ENCODE data around the gene DLGAP1. TPM values are rescaled to one million over a fixed set of nuclear protein-coding genes. Genes with fewer than 3 reads are reported as not detected.
A peak's percentile ranks its signal among the peaks of the same experiment; 100 is the strongest.

The DLGAP1 gene
- total RNA-seq, 1 experiment from 2014 or later, result not detected

DNA sequence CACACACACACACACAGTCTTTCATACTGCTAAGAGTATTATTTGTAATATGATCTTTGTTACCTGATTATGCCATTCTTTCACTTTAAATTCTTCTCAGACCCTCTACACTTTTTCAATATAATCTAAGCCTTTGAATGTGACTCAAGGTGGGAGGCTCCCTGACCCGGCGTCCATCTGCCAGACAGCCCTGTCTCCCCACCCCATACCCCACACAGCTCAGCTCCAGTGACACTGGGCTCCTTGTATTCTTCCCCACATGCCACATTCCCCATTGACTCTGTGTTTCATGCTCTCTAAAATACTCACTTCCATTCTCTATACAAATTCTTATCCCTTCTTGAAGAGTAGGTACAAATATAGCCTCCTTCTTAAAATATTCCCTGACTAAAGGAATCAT, 563.0 kb downstream of the DLGAP1 start:
- CTCF ChIA-PET, result interaction anchor here (0.9 to 1.1 kb wide), 2 partner anchors 36 to 121 kb away, joined by 3 read pairs; no protein-coding TSS in a partner anchor
- TF ChIP-seq, protein P1, sequence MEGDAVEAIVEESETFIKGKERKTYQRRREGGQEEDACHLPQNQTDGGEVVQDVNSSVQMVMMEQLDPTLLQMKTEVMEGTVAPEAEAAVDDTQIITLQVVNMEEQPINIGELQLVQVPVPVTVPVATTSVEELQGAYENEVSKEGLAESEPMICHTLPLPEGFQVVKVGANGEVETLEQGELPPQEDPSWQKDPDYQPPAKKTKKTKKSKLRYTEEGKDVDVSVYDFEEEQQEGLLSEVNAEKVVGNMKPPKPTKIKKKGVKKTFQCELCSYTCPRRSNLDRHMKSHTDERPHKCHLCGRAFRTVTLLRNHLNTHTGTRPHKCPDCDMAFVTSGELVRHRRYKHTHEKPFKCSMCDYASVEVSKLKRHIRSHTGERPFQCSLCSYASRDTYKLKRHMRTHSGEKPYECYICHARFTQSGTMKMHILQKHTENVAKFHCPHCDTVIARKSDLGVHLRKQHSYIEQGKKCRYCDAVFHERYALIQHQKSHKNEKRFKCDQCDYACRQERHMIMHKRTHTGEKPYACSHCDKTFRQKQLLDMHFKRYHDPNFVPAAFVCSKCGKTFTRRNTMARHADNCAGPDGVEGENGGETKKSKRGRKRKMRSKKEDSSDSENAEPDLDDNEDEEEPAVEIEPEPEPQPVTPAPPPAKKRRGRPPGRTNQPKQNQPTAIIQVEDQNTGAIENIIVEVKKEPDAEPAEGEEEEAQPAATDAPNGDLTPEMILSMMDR (IDR thresholded peaks at IDR 0.05; ENCODE audit: unreplicated experiment), result no peak

DNA sequence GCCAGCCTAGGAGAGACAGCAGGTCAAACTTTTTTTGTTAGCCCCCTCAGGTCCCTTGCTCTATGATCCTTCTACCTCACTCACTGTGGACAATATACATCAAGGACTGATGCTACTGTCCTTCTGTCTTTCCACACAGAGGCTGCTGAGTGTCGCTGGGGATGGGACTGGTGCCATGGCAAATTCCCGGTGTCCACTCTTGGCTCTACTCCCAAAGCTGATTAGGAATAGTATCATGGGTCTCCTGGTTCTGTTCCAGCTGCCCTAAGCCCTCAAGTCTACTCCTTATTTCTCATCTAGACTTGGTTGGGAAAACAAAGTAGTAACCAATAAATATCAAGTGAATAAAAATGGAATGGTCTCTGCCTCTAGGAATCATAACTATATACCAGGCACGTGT, 563.9 kb downstream of the DLGAP1 start:
- TF ChIP-seq, protein P1 (IDR thresholded peaks at IDR 0.05; ENCODE audit: unreplicated experiment), result no peak
- Mint-ChIP-seq H3K9me3 (ENCODE audit: unreplicated experiment) (no peaks in the 10 kb centered on the region), H3K36me3 (ENCODE audit: insufficient read depth, unreplicated experiment) (no peaks in the 10 kb centered on the region), H3K4me3 (ENCODE audit: unreplicated experiment) (no peak overlapping the region), H3K4me1 (ENCODE audit: insufficient read depth, unreplicated experiment) (peaks cover 10% of the 10 kb centered on the region), H3K27me3 (ENCODE audit: insufficient read depth, unreplicated experiment) (no peaks in the 10 kb centered on the region), H3K27ac (ENCODE audit: low read depth, unreplicated experiment) (peak overlapping the region; percentile 61)
- no TSS peak for BruUV-seq (replicated peaks)
- intact Hi-C loops (cut with micrococcal nuclease), result no loop called here
- ChIA-PET CTCF (interaction anchor here (0.5 to 1.4 kb wide), 6 partner anchors 10 to 188 kb away, joined by 3 to 4 read pairs (median 4); no protein-coding TSS in a partner anchor), POLR2A (interaction anchor here (0.7 kb wide), 1 partner anchor 1667 kb away, joined by 3 read pairs; no protein-coding TSS in a partner anchor)
- DNase-seq (ENCODE audit: unreplicated experiment), result no peak

More for the DNA sequence above, 563.0 kb downstream of the DLGAP1 start:
- Mint-ChIP-seq H3K27ac (ENCODE audit: low read depth, unreplicated experiment) (no peak overlapping the region), H3K4me1 (ENCODE audit: insufficient read depth, unreplicated experiment) (peaks cover 10% of the 10 kb centered on the region), H3K9me3 (ENCODE audit: unreplicated experiment) (no peaks in the 10 kb centered on the region), H3K36me3 (ENCODE audit: insufficient read depth, unreplicated experiment) (no peaks in the 10 kb centered on the region), H3K4me3 (ENCODE audit: unreplicated experiment) (no peak overlapping the region), H3K27me3 (ENCODE audit: insufficient read depth, unreplicated experiment) (no peaks in the 10 kb centered on the region)
- POLR2A ChIA-PET, result no interaction called here
- intact Hi-C loops (cut with micrococcal nuclease), result no loop called here
- DNase-seq (ENCODE audit: unreplicated experiment), result no peak
- no TSS peak for BruUV-seq (replicated peaks)

DNA sequence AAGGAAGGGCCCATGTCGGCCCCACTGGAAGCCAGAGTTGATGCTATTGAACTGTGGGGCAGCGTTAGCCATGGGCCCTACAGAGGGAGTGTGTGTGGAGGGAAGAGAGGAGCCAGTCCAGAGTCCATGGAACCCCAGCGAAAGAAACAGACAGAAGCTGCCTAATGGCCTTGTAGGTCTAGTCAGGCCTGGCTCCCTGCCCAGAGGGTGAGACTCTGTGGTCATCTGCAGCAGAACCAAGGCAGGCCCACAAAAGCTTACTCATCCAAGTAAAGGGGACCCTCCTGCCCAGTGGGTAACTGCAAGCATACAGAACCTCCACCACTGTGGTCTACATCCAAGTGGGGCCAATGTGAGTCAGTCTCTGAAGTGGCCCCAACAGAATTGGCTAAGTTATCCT, 565.3 kb downstream of the DLGAP1 start:
- no peaks in the 10 kb centered on the region for H3K36me3 Mint-ChIP-seq (ENCODE audit: insufficient read depth, unreplicated experiment)
- TF ChIP-seq, protein P1 (IDR thresholded peaks at IDR 0.05; ENCODE audit: unreplicated experiment), result no peak
- intact Hi-C loops (cut with micrococcal nuclease), result no loop called here

DNA sequence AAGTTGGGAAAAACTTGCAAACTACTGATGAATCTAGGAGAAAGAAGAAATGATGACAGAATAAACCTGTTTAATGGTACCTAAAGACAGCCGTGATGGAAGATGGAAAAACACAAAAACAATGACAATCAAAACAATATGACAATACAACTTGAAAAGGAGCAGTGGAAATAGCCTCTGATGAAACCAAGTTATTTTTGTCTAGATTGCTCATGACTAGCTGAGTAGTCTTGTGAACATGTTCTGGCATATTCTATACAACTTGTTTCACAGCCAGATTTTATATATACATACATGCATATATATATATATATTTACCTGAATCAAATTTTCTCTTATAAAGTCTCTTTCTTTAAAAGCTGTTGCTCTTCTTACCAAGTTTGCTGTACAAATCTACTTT, 566.0 kb downstream of the DLGAP1 start:
- ChIA-PET CTCF (interaction anchor here (0.7 to 1.5 kb wide), 9 partner anchors 9 to 632 kb away, joined by 3 to 8 read pairs (median 4); no protein-coding TSS in a partner anchor), POLR2A (interaction anchor here (1.6 kb wide), 1 partner anchor 13 kb away, joined by 3 read pairs; no protein-coding TSS in a partner anchor)
- no peak for DNase-seq (ENCODE audit: unreplicated experiment)
- Mint-ChIP-seq H3K27ac (ENCODE audit: low read depth, unreplicated experiment) (peak overlapping the region; percentile 38), H3K4me1 (ENCODE audit: insufficient read depth, unreplicated experiment) (peaks cover 10% of the 10 kb centered on the region), H3K36me3 (ENCODE audit: insufficient read depth, unreplicated experiment) (no peaks in the 10 kb centered on the region), H3K27me3 (ENCODE audit: insufficient read depth, unreplicated experiment) (no peaks in the 10 kb centered on the region), H3K4me3 (ENCODE audit: unreplicated experiment) (no peak overlapping the region), H3K9me3 (ENCODE audit: unreplicated experiment) (no peaks in the 10 kb centered on the region)
- intact Hi-C loops (cut with micrococcal nuclease), result no loop called here
- TF ChIP-seq, protein P1 (IDR thresholded peaks at IDR 0.05; ENCODE audit: unreplicated experiment), result no peak
- no TSS peak for BruUV-seq (replicated peaks)

More for the DNA sequence above, 565.3 kb downstream of the DLGAP1 start:
- POLR2A ChIA-PET, result interaction anchor here (0.7 to 1.6 kb wide), 2 partner anchors 13 to 265 kb away, joined by 3 to 4 read pairs; no protein-coding TSS in a partner anchor
- peak overlapping the region; percentile 38 for H3K27ac Mint-ChIP-seq (ENCODE audit: low read depth, unreplicated experiment)
- BruUV-seq (replicated peaks), result no TSS peak
- no peak overlapping the region for H3K4me3 Mint-ChIP-seq (ENCODE audit: unreplicated experiment)
- no peaks in the 10 kb centered on the region for H3K27me3 Mint-ChIP-seq (ENCODE audit: insufficient read depth, unreplicated experiment)
- peaks cover 10% of the 10 kb centered on the region for H3K4me1 Mint-ChIP-seq (ENCODE audit: insufficient read depth, unreplicated experiment)
- no peaks in the 10 kb centered on the region for H3K9me3 Mint-ChIP-seq (ENCODE audit: unreplicated experiment)
- peak; percentile 16 for DNase-seq (ENCODE audit: unreplicated experiment)
- CTCF ChIA-PET, result interaction anchor here (0.8 to 1.5 kb wide), 9 partner anchors 8 to 236 kb away, joined by 3 to 8 read pairs (median 4); no protein-coding TSS in a partner anchor
